ENCODE results near the gene UBE2M. TPM values are rescaled to one million over a fixed set of nuclear protein-coding genes. Genes with fewer than 3 reads are reported as not detected.
A peak's percentile ranks its signal among the peaks of the same experiment; 100 is the strongest.

UBE2M gene
- total RNA-seq, 1 donor from 2014 or later, result 116 TPM

DNA sequence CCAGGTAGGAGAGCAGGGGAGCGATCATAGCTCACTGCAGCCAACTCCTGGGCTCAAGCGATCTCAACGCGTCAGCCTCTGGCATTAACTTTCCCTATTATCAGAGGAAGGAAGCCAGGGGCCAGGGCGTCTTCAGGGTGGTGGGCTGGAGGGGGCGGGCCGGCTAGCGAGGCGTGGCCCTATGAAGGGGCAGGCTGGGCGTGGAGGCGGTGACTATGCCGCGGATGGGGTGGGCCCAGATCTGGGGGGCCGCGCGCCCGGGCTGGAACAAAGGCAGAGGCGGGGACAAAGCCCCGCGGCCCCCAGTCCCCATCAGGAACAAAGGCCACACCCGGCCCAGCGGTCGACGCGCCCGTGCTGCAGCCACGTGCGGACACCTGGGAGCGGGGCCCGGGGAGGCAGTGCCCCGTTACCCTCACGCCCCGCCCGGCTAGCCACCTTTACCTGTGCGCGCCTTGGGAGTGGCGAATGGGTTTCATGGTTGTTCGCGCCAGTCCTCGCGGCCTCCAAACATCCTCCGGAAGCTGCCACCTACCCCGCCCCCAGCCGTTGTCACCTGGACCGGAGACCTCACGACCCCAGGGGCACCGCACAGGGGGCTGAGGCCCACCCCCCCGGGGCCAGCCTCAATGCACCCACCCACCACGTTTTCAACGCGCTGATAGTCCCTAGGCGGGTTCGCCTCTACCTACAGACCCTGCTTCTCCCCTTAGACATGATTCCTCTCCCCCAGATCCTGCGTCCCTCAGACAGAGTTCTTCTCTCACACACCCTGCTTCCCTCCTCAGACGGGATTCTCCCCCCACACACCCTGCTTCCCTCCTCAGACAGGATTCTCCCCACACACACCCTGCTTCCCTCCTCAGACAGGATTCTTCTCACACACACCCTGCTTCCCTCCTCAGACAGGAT lies 19.9 kb downstream of the UBE2M start:
- intact Hi-C loops (cut with micrococcal nuclease), result no loop called here
- peak overlapping the region; percentile 46 for H3K27ac ChIP-seq (replicated peaks)
- peak overlapping the region; percentile 58 for H3K4me3 ChIP-seq
- TF ChIP-seq, protein P1, sequence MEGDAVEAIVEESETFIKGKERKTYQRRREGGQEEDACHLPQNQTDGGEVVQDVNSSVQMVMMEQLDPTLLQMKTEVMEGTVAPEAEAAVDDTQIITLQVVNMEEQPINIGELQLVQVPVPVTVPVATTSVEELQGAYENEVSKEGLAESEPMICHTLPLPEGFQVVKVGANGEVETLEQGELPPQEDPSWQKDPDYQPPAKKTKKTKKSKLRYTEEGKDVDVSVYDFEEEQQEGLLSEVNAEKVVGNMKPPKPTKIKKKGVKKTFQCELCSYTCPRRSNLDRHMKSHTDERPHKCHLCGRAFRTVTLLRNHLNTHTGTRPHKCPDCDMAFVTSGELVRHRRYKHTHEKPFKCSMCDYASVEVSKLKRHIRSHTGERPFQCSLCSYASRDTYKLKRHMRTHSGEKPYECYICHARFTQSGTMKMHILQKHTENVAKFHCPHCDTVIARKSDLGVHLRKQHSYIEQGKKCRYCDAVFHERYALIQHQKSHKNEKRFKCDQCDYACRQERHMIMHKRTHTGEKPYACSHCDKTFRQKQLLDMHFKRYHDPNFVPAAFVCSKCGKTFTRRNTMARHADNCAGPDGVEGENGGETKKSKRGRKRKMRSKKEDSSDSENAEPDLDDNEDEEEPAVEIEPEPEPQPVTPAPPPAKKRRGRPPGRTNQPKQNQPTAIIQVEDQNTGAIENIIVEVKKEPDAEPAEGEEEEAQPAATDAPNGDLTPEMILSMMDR (IDR thresholded peaks at IDR 0.05; ENCODE audit: borderline replicate concordance), result no peak
- peaks cover 25% of the 10 kb centered on the region for H3K27me3 ChIP-seq (ENCODE audit: low read depth)
- no peaks in the 10 kb centered on the region for H3K36me3 ChIP-seq
- no peaks in the 10 kb centered on the region for H3K9me3 ChIP-seq (replicated peaks)
- peak; percentile 33 for DNase-seq
- peaks cover 13% of the 10 kb centered on the region for H3K4me1 ChIP-seq

DNA sequence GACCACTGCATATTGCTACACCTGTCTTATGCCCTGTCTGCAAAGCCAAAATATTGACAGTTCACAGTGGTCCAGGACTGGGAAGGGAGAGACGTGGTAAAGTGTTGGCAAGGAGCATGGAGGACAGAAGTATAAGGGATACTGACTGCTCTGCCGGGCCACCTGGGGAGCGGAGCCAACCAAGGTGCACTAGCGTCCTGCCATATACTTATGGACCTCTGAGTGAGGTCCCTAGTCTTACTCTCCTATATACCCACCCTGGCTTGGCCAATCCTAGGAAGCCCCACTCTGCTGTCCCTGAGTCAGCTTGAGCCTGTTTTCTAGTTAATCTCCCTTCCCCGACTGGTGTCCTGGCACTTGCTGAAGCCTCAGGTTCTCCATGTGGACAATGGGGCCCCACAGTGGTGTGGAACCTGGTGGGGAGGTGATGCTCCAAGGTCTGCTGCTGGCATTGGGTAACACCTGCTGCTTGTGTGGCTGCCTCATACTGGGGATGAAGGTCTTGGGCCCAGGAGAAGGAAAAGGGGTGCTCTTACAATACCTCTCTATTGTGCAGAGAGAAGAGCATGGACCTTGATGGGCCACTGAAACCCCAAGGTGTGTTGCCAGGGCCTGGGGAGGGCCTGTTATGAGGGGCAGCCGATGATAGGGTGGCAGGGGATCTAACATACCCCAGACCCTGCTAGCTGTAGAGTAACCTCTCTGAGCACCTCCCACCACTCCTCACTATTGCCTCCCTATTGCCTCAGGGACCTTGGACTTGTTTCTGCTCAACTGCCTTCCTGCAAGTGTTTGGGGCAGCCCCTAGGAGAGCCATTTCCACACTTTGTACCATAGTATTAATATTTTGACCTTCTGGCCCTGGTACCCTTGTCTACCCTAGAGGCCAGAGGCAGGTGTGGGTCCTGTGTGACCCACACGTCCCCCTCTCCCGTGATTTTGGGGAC lies 21.3 kb downstream of the UBE2M start:
- TF ChIP-seq, protein P1 (IDR thresholded peaks at IDR 0.05; ENCODE audit: borderline replicate concordance), result no peak
- peaks cover 8% of the 10 kb centered on the region for H3K4me1 ChIP-seq
- no peak overlapping the region for H3K27ac ChIP-seq (replicated peaks)
- H3K27me3 ChIP-seq (ENCODE audit: low read depth), result peaks cover 33% of the 10 kb centered on the region
- intact Hi-C loops (cut with micrococcal nuclease), result no loop called here
- no peaks in the 10 kb centered on the region for H3K36me3 ChIP-seq
- no peak overlapping the region for H3K4me3 ChIP-seq
- H3K9me3 ChIP-seq (replicated peaks), result no peaks in the 10 kb centered on the region
- no peak for DNase-seq

DNA sequence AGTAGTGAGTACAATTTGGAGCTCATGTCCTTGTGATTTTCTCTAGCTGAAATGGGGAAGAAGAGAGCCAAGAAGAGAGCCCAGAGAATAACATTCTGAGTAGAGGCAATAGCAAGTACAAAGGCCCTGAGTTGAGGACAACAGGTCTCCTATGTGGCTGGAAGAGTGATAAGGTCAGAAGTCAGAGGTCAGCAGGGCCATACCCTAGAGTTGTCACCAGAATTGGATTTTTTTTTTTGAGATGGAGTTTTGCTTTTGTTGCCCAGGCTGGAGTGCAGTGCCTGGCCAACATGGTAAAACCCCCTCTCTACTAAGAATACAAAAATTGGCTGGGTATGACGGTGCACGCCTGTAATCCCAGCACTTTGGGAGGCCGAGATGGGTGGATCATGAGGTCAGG lies 22.6 kb downstream of the UBE2M start:
- no peak for DNase-seq
- no peak overlapping the region for H3K27ac ChIP-seq (replicated peaks)
- peaks cover 46% of the 10 kb centered on the region for H3K27me3 ChIP-seq (ENCODE audit: low read depth)
- no peaks in the 10 kb centered on the region for H3K36me3 ChIP-seq
- no peak overlapping the region for H3K4me3 ChIP-seq
- H3K4me1 ChIP-seq, result peaks cover 8% of the 10 kb centered on the region
- intact Hi-C loops (cut with micrococcal nuclease), result no loop called here
- no peaks in the 10 kb centered on the region for H3K9me3 ChIP-seq (replicated peaks)
- TF ChIP-seq, protein P1 (IDR thresholded peaks at IDR 0.05; ENCODE audit: borderline replicate concordance), result no peak

DNA sequence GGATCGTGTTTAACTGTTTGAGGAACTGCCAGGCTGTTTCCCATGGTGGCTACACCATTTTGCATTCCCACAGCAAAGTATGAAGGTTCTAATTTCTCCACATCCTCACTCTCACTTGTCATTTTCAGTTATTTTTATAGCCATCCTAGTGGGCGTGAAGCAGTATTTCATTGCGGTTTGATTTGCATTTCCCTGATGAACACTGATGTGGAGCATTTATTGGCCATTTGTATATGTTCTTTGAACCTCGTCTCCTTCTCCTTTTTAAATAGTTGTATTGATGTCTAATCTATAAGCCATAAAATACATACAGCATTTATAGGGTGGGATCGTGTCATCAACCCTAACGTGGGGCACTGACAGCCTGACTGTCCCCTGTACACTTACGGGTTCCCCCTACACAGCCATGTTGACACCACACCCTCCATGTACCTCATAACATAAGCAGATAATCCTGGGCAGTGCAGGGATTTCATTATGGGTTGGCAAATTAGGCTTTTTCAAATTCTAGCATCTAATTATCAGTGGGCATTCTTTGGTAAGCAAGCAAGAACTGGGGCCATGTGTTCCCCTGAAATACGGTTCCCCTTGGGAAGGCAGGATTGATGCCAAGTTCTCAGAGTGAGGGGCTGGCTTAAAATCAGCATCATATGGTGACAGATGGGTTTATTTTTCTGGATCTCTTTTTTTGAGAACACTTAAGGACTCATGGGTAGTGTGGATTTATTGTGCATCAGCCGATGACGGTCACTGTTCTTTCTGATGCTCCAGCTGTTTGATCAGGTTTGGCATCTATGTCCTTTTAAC lies 27.2 kb downstream of the UBE2M start:
- intact Hi-C loops (cut with micrococcal nuclease), result no loop called here
- Histone ChIP-seq H3K27ac (replicated peaks) (no peak overlapping the region), H3K9me3 (replicated peaks) (no peaks in the 10 kb centered on the region)

More for the DNA sequence above, 27.2 kb downstream of the UBE2M start:
- H3K27me3 ChIP-seq (ENCODE audit: low read depth), result peaks cover 36% of the 10 kb centered on the region
- H3K4me1 ChIP-seq, result no peaks in the 10 kb centered on the region
- no peaks in the 10 kb centered on the region for H3K36me3 ChIP-seq
- TF ChIP-seq, protein P1 (IDR thresholded peaks at IDR 0.05; ENCODE audit: borderline replicate concordance), result no peak
- DNase-seq, result no peak
- no peak overlapping the region for H3K4me3 ChIP-seq
